Measurements from ENCODE around the gene ASB1.

Gene ASB1

DNA sequence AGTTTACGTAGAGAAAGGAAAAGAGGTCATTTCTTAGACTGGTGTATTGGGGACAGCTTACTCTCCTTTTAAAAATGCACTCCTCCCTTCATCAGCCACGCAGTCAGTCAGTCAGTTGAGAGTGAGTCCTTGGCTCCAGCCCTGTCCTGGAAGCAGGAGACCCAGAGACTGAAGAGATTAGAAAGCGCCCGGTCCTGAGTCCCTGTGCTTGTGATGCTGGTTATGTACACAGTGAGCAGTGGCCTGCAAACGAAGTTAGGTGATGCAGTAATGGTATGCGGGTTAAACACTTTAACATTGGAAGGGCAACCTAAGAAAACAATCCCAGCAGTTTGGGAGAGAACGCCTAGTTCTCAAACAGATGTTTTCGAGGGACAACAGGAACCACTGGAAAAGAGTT is 6.3 kb upstream of the ASB1 start:
- TF ChIP-seq, protein P1, sequence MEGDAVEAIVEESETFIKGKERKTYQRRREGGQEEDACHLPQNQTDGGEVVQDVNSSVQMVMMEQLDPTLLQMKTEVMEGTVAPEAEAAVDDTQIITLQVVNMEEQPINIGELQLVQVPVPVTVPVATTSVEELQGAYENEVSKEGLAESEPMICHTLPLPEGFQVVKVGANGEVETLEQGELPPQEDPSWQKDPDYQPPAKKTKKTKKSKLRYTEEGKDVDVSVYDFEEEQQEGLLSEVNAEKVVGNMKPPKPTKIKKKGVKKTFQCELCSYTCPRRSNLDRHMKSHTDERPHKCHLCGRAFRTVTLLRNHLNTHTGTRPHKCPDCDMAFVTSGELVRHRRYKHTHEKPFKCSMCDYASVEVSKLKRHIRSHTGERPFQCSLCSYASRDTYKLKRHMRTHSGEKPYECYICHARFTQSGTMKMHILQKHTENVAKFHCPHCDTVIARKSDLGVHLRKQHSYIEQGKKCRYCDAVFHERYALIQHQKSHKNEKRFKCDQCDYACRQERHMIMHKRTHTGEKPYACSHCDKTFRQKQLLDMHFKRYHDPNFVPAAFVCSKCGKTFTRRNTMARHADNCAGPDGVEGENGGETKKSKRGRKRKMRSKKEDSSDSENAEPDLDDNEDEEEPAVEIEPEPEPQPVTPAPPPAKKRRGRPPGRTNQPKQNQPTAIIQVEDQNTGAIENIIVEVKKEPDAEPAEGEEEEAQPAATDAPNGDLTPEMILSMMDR (IDR thresholded peaks at IDR 0.05; ENCODE audit: low read depth, low read length): no peak
- no peak for DNase-seq (ENCODE audit: extremely low read depth, low read depth)

DNA sequence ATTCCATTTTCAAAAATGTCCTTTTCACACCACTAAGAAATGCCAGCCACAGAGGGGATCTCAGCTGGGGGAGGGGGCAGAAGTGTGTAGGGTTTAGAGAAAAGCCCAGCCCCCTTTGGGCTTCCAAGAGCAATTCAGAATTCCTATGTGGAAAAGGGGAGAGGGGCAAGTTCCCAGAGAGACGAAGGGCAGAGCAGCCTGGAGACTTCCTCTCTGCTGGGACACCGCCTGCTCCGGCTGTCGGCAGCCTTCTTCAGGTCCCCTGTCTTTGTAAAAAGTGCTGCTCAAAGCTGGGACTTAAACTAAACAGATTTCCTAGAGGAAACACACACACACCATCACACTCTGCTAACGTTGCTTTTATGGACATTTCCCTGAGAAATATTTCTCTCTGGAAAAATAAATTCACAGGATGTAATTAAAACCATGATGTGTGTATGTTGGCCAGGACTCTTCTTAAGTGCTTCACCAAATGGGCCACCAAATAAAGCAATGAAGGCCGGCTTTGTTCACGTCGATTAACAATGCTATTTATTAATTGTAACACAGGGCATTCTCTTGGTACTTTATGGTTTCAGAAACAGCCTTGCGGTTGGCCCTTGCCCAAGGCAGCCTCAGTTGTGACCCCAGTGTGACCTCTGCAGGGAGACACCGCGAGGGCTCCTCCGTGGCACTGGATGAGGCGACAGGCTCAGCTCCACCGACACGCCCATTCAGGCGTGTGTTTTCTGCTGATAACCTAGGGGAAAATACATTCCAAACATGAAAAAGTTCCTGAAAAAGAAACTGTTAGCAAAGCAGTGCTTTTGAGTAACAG is 5.6 kb upstream of the ASB1 start:
- TF ChIP-seq, protein P1 (IDR thresholded peaks at IDR 0.05; ENCODE audit: low read depth, low read length): no peak

DNA sequence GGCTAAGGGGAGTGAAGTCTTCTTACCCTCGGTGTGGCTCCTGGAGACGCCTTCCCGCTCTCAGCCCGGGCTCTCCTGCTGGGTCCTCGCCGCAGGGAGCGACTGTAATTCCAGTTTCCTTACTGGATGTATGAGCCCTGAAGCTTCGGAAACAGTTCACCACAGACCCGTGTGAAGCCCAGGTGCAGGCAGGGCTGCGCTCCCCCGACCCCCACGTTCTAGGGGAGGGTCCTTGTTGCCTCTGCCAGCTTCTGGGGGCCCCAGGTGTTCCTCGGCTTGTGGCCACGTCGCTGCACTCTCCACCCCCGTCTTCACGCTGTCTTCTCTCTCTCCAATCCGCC is 5.1 kb upstream of the ASB1 start:
- DNase-seq (ENCODE audit: extremely low read depth, low read depth): no peak
- TF ChIP-seq, protein P1 (IDR thresholded peaks at IDR 0.05; ENCODE audit: low read depth, low read length): no peak

More for the DNA sequence above, 5.6 kb upstream of the ASB1 start:
- no peak for DNase-seq (ENCODE audit: extremely low read depth, low read depth)

DNA sequence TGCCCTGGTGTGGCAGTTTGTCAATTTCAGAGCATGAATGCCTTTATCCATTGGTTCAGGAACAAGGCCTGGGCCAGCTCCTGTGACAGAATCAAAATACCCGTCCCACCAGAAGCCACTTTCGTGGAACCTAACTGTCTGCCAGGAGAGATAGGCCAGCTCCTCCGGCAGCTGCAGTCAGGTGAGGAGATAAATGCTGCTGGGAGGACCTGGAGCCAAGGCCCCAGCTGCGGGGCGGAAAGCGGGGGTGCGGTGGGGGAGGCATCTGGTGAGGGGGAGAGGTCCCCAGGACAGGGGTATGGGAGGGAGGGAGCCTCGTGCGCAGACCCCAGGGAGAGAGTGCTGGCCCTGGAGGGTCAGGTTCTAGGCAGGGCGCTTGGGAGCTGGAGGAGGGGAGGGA is 4.4 kb upstream of the ASB1 start:
- no peak for DNase-seq (ENCODE audit: extremely low read depth, low read depth)

DNA sequence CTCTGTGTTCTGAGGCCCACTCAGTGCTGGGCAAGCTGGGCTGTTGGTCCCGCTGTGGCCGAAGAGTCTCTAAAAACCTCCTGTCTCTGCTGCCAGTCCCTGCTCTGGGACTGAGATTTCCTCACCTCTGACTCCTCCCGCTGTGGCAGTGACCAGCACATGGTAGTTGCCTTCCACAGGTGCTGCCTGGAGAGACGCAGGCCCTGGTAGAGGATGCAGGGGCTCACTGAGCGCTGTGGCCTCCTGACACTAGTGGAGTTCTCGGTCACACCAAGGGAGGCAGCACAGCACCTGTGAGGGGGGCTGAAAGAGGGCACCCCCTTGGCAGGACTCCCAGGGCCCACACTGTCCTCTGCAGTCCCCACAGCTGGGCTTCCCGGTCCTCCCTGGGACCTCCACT is 3.8 kb upstream of the ASB1 start:
- no peak for DNase-seq (ENCODE audit: extremely low read depth, low read depth)
- TF ChIP-seq, protein P1 (IDR thresholded peaks at IDR 0.05; ENCODE audit: low read depth, low read length): no peak

More for the DNA sequence above, 4.4 kb upstream of the ASB1 start:
- TF ChIP-seq, protein P1 (IDR thresholded peaks at IDR 0.05; ENCODE audit: low read depth, low read length): no peak

DNA sequence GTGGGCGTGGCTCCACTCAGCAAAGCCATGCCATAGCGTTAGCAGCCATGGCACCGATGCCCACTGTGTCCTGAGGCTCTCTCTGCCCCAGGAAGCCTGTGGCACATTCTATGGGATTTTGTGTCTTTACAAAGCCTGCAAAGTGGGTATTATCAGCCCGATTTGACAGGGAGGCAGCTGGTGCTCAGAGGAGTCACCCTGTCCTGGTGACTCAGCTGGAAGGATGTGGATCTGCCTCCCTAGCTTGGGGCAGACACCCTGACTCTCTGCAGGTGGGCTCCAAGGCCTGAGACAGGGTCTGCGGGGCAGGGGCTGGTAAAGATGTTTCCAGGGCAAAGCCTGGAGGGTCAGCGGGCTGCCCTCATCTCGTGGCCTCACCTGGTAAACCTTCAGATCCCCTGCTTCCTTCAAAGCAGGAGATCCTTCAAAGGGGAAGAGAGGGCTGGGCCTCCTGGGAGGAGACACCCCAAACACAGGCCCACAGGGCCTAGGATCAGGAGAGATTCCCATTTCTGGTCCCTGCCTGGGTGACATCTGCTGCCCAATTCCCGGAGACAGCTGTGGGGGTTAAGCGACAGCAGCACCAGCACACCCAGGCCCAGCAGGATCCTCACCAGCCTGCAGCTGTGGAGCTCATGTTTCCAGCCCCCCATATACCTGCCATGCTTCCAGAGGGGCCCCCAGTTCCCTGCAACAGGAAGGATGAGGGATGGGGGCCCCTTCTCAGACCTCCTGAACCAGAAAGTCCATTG is 3.0 kb upstream of the ASB1 start:
- no peak for DNase-seq (ENCODE audit: extremely low read depth, low read depth)
- TF ChIP-seq, protein P1 (IDR thresholded peaks at IDR 0.05; ENCODE audit: low read depth, low read length): no peak

DNA sequence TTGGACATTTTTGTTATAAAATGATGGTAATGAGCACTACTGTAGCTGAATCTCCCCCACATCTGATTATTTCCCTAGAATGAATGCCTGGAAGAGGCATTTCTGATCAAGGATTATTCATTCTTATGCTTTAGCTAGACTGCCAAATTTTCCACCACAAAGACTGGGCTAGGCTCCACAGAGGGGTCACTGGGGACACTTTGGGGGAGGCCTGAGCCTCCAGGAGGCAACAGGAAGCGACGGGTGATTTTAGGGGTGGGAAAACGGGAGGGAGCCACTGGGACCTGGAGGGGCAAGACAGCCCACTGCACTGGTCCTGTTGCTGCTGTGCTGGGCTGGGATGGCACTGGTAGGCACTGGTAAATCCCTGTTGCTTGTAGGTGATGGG is 2.4 kb upstream of the ASB1 start:
- TF ChIP-seq, protein P1 (IDR thresholded peaks at IDR 0.05; ENCODE audit: low read depth, low read length): no peak
- no peak for DNase-seq (ENCODE audit: extremely low read depth, low read depth)
